NB4 (cell line): Measurements from ENCODE around the gene SYCE3.

Source experiments
- DNase-seq: peaks from one replicate; pipeline ENCODE4 v3.0.0; 2010; ENCODE audit warnings: low read depth
- H3K4me3 ChIP-seq: one replicate; pipeline ENCODE4 v1.5.1; 2011; ENCODE audit warnings: mild to moderate bottlenecking, low read depth, low read length, moderate library complexity
- MYC ChIP-seq: IDR thresholded peaks from 2 replicates; pipeline ENCODE4 v1.6.1; 2011; ENCODE audit warnings: low read depth, low read length
- POLR2A ChIP-seq: IDR thresholded peaks from 2 replicates; pipeline ENCODE4 v1.6.1; 2011; ENCODE audit warnings: mild to moderate bottlenecking; ENCODE audit not compliant: insufficient read length; ENCODE audit errors: extremely low read depth
- TF ChIP-seq, protein P1 (sequence below): IDR thresholded peaks from one replicate; pipeline ENCODE4 v1.5.1; 2012; ENCODE audit warnings: low read depth, low read length
- TF ChIP-seq, protein P2 (sequence below): IDR thresholded peaks from 2 replicates; pipeline ENCODE4 v1.6.1; 2011; ENCODE audit warnings: low read depth, low read length

The SYCE3 gene

DNA sequence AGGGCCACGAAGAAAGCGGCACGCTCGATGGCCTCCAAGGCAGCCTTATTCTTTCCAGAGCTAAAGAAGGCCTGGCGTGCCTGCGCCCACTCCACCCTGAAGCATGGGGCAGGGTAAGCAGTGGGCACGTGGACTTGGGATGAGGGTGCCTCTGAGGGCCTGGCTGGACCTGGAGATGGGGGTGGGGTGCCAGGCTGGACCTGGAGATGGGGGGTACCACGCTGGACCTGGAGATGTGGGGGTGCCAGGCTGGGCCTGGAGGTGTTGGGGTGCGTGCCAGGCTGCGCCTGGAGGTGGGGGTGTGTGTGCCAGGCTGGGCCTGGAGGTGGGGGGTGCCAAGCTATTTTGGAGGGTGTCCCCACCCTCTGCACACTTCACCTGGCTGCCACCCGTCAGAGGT is 10.2 kb upstream of the SYCE3 start:
- no peak overlapping the region for H3K4me3 ChIP-seq
- DNase-seq: no peak
- TF ChIP-seq, protein P1, sequence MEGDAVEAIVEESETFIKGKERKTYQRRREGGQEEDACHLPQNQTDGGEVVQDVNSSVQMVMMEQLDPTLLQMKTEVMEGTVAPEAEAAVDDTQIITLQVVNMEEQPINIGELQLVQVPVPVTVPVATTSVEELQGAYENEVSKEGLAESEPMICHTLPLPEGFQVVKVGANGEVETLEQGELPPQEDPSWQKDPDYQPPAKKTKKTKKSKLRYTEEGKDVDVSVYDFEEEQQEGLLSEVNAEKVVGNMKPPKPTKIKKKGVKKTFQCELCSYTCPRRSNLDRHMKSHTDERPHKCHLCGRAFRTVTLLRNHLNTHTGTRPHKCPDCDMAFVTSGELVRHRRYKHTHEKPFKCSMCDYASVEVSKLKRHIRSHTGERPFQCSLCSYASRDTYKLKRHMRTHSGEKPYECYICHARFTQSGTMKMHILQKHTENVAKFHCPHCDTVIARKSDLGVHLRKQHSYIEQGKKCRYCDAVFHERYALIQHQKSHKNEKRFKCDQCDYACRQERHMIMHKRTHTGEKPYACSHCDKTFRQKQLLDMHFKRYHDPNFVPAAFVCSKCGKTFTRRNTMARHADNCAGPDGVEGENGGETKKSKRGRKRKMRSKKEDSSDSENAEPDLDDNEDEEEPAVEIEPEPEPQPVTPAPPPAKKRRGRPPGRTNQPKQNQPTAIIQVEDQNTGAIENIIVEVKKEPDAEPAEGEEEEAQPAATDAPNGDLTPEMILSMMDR: no peak
- TF ChIP-seq MYC (no peak), POLR2A (no peak)
- TF ChIP-seq, protein P2, sequence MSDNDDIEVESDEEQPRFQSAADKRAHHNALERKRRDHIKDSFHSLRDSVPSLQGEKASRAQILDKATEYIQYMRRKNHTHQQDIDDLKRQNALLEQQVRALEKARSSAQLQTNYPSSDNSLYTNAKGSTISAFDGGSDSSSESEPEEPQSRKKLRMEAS: no peak

DNA sequence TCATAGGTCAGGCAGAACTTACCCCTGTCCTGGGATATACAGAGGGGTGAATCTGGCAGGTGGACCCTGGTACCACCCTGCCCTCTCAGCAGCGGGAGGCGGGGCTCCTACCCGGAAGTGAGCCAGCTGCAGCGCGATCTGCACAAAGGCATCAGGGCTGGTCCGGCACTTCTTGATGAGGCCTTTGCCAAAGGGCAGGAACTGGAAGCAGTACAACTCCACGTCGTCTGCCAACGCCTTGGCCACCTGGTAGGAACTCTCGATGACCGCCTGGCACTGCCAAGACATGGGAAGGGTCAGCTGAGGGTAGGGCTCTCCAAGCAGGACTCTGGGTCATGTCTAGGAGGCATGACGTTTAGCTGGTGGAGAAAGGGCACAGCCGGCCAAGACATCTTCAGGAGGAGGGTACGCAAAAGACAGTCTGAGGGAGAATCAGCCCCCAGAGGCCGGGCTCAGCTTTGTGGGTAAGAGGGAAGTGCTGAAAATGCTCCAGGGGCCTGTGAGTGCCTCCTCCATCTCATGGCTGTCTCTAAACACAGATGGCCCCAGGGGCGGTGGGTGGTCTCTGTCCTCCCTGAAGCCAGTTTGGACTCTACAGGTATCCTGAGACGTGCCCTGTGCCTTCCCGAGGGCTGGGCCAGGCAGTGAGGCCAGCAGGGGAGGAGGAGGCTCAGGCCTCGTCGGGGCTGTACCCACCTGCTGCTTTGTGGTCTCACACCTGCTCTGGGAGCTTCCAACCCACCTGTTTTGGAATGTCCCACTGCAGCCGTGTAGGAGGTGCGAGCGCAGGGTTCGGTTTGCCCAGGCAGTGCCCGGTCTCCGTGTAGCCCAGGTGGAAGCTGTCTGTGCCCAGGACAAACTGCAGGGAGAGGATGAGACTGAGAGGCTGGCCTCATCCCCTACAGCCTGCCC is 8.8 kb upstream of the SYCE3 start:
- H3K4me3 ChIP-seq: no peak overlapping the region
- no peak for DNase-seq
- TF ChIP-seq, protein P1: no peak
- TF ChIP-seq, protein P2: no peak
- TF ChIP-seq POLR2A (no peak), MYC (no peak)

DNA sequence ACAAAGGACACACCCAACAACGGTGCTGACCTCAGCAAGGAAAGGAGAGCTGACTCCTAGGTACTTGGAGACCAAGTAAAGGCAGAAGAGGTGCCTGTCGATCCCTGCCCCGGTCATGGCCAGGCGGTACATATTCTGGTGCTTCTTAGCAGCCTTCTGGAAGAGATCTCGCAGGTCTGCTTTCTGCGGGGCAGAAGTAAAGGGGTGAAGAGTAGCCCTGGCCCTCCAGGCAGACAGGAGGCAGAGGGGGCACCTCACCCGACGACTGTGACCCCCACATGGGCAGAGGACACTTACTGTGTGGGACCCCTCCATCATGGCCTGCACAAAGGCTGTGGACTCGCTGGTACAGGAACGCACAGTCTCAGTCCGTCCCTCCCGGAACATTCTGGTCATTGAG is 8.1 kb upstream of the SYCE3 start:
- DNase-seq: no peak
- TF ChIP-seq POLR2A: no peak
- TF ChIP-seq MYC: no peak
- TF ChIP-seq, protein P2: no peak
- TF ChIP-seq, protein P1: no peak
- no peak overlapping the region for H3K4me3 ChIP-seq

DNA sequence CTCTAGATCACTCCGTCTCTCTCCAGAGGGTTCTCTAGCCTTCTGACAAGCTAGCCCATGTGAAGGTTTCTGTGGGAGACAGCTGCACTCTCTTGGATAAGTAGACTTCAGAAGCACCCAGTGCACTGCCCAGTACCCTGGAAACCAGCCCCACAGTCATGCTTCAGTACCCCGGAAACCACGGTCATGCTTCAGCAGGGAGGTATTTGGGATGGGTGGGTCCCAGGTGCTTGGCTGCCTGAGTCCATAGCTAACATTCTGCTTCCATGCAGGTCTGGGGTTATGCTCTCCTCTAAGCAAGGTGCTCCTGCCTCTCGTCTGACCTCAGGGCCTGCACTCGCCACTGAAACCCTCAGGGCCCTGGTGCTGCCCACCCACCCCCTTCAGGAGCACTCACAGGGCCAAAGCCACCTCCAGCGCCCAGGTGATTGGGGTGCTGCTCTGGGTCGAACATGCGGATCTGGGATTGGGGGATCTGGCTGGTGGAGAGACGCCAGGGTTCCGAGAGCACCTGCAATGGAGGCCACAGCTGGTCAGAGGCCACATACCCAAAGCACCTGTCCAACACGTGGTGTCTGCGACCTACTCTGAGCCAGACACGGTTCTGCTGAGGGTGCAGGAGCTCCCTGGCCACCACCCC is 7.3 kb upstream of the SYCE3 start:
- H3K4me3 ChIP-seq: no peak overlapping the region

DNA sequence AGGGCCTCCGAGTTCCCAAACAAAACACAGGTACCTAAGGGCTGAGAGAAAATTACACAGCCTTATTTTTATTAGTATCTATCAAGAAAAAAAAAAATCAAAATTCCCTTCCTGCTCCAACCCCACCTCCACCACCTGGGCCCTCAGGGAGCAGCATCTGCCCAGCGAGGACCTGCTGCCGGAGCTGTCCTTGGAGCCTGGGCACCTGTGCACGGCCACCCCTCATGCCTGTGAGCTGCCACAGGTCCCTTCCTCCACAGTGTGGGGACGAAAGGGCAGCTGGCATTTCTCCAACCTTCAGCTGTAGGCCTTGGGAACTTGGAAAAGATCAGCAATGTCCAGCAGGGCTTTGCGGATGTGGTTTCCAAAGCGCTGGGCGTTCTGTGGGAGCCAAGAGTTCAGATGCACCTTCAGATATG is 6.3 kb upstream of the SYCE3 start:
- TF ChIP-seq, protein P2: no peak
- no peak for TF ChIP-seq POLR2A
- TF ChIP-seq MYC: no peak
- TF ChIP-seq, protein P1: no peak
- H3K4me3 ChIP-seq: no peak overlapping the region
- no peak for DNase-seq

More for the DNA sequence above, 7.3 kb upstream of the SYCE3 start:
- DNase-seq: no peak
- TF ChIP-seq, protein P1: no peak
- TF ChIP-seq POLR2A (no peak), MYC (no peak)
- TF ChIP-seq, protein P2: no peak
